ENCODE data around the gene COLEC11. TPM values are rescaled to one million over a fixed set of nuclear protein-coding genes. Genes with fewer than 3 reads are reported as not detected.

The COLEC11 gene
- polyA plus RNA-seq, 2 of the 4 experiments (the other 2 are of a cell fraction) = 0.30 to 0.97 TPM

- WGBS (ENCODE audit: missing lambda C conversion rate) = 82% methylated on average over 5 of the region's 5 CpGs
- ChIA-PET POLR2A (interaction anchor here (1.0 to 2.6 kb wide), 3 partner anchors 13 to 26 kb away, joined by 3 to 15 read pairs (median 3); partner anchors contain the start of gene RNASEH1), CTCF (interaction anchor here (1.2 to 1.8 kb wide), 2 partner anchors 43 to 72 kb away, joined by 3 to 7 read pairs; no protein-coding TSS in a partner anchor)
- ATAC-seq (no peak), FAIRE-seq (no peak), DNase-seq (ENCODE audit: low read depth in 1 of 2, low spot score in 1 of 2) (no peak)
- Histone ChIP-seq H3K9me3 (no peaks in the 10 kb centered on the region), H3K4me1 (peaks cover 52% of the 10 kb centered on the region), H3K27ac (no peak overlapping the region), H3K4me2 (peak overlapping the region; percentile 94), H3K4me3 (peak overlapping the region; percentile 11; the same call in 2 of the 3 replicates)
- TF ChIP-seq HES2 (IDR thresholded peaks at IDR 0.05) = no peak
- TF ChIP-seq NPAS2 (CRISPR knock-in tag; IDR thresholded peaks at IDR 0.05; ENCODE audit: borderline replicate concordance) = no peak
- TF ChIP-seq MAFK (IDR thresholded peaks at IDR 0.05; ENCODE audit: partially characterized antibody) = no peak
- no peak for TF ChIP-seq ATOH8 (CRISPR knock-in tag; IDR thresholded peaks at IDR 0.05; ENCODE audit: low read depth)
- TF ChIP-seq ZNF302 (CRISPR knock-in tag; IDR thresholded peaks at IDR 0.05) = no peak
- no peak for TF ChIP-seq HMGXB4 (CRISPR knock-in tag; IDR thresholded peaks at IDR 0.05; ENCODE audit: borderline replicate concordance)
- no peak for TF ChIP-seq ZFP36 (IDR thresholded peaks at IDR 0.05; ENCODE audit: borderline replicate concordance, partially characterized antibody)
- no peak for TF ChIP-seq HOXB5 (CRISPR knock-in tag; IDR thresholded peaks at IDR 0.05)
- no peak for TF ChIP-seq FOSL2 (IDR thresholded peaks at IDR 0.05)
- no peak for TF ChIP-seq FOSL2 (CRISPR knock-in tag; IDR thresholded peaks at IDR 0.05)
- TF ChIP-seq BCL3 (IDR thresholded peaks at IDR 0.05) = no peak
Measured at GRCh38 chr2:3578987-3579386, 15.9 kb upstream of the COLEC11 start.

GRCh38 chr2:3580449-3580848 lies 14.5 kb upstream of the COLEC11 start:
- CTCF ChIA-PET = interaction anchor here (0.9 to 1.0 kb wide), 2 partner anchors 13 to 44 kb away, joined by 3 read pairs; no protein-coding TSS in a partner anchor
- FAIRE-seq = no peak
- POLR2A ChIA-PET = interaction anchor here (0.5 to 2.6 kb wide), 3 partner anchors 12 to 23 kb away, joined by 3 to 16 read pairs (median 15); partner anchors contain the start of gene RNASEH1
- no peaks in the 10 kb centered on the region for H3K9me3 ChIP-seq
- H3K4me1 ChIP-seq = peaks cover 59% of the 10 kb centered on the region
- H3K4me3 ChIP-seq = no peak overlapping the region
- no peak overlapping the region for H3K4me2 ChIP-seq
- no peak for TF ChIP-seq RAD21 (conservative IDR thresholded peaks at IDR 0.05 in 1 of 2, IDR thresholded peaks at IDR 0.05 in 1 of 2)
- TF ChIP-seq HOXB5 (CRISPR knock-in tag; IDR thresholded peaks at IDR 0.05) = no peak
- TF ChIP-seq ESRRA (IDR thresholded peaks at IDR 0.05; ENCODE audit: borderline replicate concordance, low read length) = no peak
- no peak for TF ChIP-seq HOXB13 (CRISPR knock-in tag; IDR thresholded peaks at IDR 0.05; ENCODE audit: low read depth)
- TF ChIP-seq RCOR1 (IDR thresholded peaks at IDR 0.05; ENCODE audit: low read depth, low read length) = no peak
- no peak for TF ChIP-seq EHMT2 (IDR thresholded peaks at IDR 0.05; ENCODE audit: low read depth)
- no peak for TF ChIP-seq JUN (IDR thresholded peaks at IDR 0.05)
- no peak for TF ChIP-seq FOXS1 (CRISPR knock-in tag; IDR thresholded peaks at IDR 0.05)
- TF ChIP-seq CBX8 (IDR thresholded peaks at IDR 0.05) = no peak
- TF ChIP-seq ELK1 (IDR thresholded peaks at IDR 0.05; ENCODE audit: low read depth, low read length) = no peak
- no peak overlapping the region for H3K27ac ChIP-seq
- DNase-seq (ENCODE audit: low read depth in 1 of 2, low spot score in 1 of 2) = no peak
- 90% methylated on average over 5 of the region's 5 CpGs for WGBS (ENCODE audit: missing lambda C conversion rate)
- ATAC-seq = no peak
